ENCODE data around the gene ILRUN.
"Not testable (repeated sequence)": the region's sequence is repeated elsewhere in the genome, so short reads cannot be mapped to it uniquely, and the experiment has no call there.

ILRUN gene

DNA sequence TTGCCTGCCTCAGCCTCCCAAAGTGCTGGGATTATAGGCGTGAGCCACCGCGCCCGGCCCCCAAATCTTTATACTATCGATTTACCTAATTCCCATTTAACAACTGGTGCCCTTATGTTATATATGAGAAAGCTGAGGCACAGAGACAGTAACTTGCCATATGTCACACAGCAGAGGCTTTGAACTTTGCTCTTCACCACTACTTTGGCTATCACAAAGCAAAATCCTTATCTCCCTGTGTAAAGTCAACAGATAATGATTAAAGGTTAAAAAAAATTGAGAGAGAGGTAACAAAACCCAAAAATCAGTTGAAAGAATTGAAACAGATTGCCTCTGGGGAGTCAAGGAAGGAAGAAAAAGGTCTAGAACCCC lies 22.3 kb downstream of the ILRUN start:
- no peak for DNase-seq (ENCODE audit: low read depth, low spot score)
- TF ChIP-seq, protein P1, sequence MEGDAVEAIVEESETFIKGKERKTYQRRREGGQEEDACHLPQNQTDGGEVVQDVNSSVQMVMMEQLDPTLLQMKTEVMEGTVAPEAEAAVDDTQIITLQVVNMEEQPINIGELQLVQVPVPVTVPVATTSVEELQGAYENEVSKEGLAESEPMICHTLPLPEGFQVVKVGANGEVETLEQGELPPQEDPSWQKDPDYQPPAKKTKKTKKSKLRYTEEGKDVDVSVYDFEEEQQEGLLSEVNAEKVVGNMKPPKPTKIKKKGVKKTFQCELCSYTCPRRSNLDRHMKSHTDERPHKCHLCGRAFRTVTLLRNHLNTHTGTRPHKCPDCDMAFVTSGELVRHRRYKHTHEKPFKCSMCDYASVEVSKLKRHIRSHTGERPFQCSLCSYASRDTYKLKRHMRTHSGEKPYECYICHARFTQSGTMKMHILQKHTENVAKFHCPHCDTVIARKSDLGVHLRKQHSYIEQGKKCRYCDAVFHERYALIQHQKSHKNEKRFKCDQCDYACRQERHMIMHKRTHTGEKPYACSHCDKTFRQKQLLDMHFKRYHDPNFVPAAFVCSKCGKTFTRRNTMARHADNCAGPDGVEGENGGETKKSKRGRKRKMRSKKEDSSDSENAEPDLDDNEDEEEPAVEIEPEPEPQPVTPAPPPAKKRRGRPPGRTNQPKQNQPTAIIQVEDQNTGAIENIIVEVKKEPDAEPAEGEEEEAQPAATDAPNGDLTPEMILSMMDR (IDR thresholded peaks at IDR 0.05; ENCODE audit: low read depth, low read length) = no peak
- in situ Hi-C loops (cut with HindIII; ENCODE audit: low sequenced_read_pairs) = no loop called here
- no peak overlapping the region for H3K4me3 ChIP-seq (ENCODE audit: low read depth, low read length)

GRCh38 chr6:34673064-34673463 lies 23.5 kb downstream of the ILRUN start:
- in situ Hi-C loops (cut with HindIII; ENCODE audit: low sequenced_read_pairs) = no loop called here
- H3K4me3 ChIP-seq (ENCODE audit: low read depth, low read length) = no peak overlapping the region
- DNase-seq (ENCODE audit: low read depth, low spot score) = no peak
- TF ChIP-seq, protein P1 (IDR thresholded peaks at IDR 0.05; ENCODE audit: low read depth, low read length) = no peak

DNA sequence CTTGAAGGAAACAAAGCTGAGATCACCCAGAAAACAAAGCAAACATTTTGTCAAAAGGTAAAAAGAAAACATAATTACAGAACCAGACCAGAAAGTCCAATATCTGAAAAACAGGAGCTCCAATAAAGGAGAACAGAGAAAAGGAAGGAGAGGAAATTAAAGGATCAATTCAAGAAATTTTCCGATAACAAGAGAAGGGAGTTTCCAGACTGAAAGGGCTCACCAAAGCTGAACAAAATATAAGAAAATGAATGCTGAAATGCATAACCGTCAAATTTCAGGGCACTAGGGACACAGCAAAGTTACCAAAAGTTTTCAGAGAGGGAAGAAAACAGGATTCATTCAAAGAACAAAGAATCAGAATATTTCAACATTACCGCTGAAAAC lies 23.9 kb downstream of the ILRUN start:
- no peak overlapping the region for H3K4me3 ChIP-seq (ENCODE audit: low read depth, low read length)
- TF ChIP-seq, protein P1 (IDR thresholded peaks at IDR 0.05; ENCODE audit: low read depth, low read length) = no peak
- no peak for DNase-seq (ENCODE audit: low read depth, low spot score)
- in situ Hi-C loops (cut with HindIII; ENCODE audit: low sequenced_read_pairs) = no loop called here

GRCh38 chr6:34671801-34672656 lies 24.5 kb downstream of the ILRUN start:
- no peak overlapping the region for H3K4me3 ChIP-seq (ENCODE audit: low read depth, low read length)
- DNase-seq (ENCODE audit: low read depth, low spot score) = no peak
- in situ Hi-C loops (cut with HindIII; ENCODE audit: low sequenced_read_pairs) = no loop called here
- TF ChIP-seq, protein P1 (IDR thresholded peaks at IDR 0.05; ENCODE audit: low read depth, low read length) = no peak

- no peak for DNase-seq (ENCODE audit: low read depth, low spot score)
- no peak overlapping the region for H3K4me3 ChIP-seq (ENCODE audit: low read depth, low read length)
- TF ChIP-seq, protein P1 (IDR thresholded peaks at IDR 0.05; ENCODE audit: low read depth, low read length) = no peak
- in situ Hi-C loops (cut with HindIII; ENCODE audit: low sequenced_read_pairs) = no loop called here
These were observed 25.2 kb downstream of the ILRUN start for GRCh38 chr6:34671367-34671766.

DNA sequence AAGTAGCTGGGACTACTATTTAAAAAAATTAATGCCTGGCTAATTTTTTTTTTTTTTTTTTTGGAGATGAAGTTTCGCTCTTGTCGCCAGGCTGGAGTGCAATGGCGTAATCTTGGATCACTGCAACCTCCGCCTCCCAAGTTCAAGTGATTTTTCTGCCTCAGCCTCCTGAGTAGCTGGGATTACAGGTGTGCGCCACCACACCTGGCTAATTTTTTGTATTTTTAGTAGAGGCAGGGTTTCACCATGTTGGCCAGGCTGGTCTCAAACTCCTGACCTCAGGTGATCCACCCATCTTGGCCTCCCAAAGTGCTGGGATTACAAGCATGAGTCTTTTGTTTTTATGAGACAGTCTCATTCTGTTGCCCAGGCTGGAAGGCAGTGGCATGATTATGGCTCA lies 27.8 kb downstream of the ILRUN start:
- DNase-seq (ENCODE audit: low read depth, low spot score); H3K4me3 ChIP-seq (ENCODE audit: low read depth, low read length); in situ Hi-C loops (cut with HindIII; ENCODE audit: low sequenced_read_pairs): not testable (repeated sequence)

- in situ Hi-C loops (cut with HindIII; ENCODE audit: low sequenced_read_pairs) = no loop called here
- no peak for DNase-seq (ENCODE audit: low read depth, low spot score)
- TF ChIP-seq, protein P1 (IDR thresholded peaks at IDR 0.05; ENCODE audit: low read depth, low read length) = no peak
- no peak overlapping the region for H3K4me3 ChIP-seq (ENCODE audit: low read depth, low read length)
These were observed 28.9 kb downstream of the ILRUN start for GRCh38 chr6:34667481-34668238.
